ENCODE data around the gene SULF2. TPM values are rescaled to one million over a fixed set of nuclear protein-coding genes. Genes with fewer than 3 reads are reported as not detected.
A peak's percentile ranks its signal among the peaks of the same experiment; 100 is the strongest.

Gene SULF2
- total RNA-seq, 1 donor from 2014 or later, result 24.0 TPM

GRCh38 chr20:47821481-47822100, 36.3 kb upstream of the SULF2 start:
- Mint-ChIP-seq H3K27me3 (ENCODE audit: insufficient read depth, low read depth) (peaks cover 18% of the 10 kb centered on the region), H3K9me3 (no peaks in the 10 kb centered on the region), H3K4me1 (peaks cover 16% of the 10 kb centered on the region), H3K27ac (no peak overlapping the region), H3K4me3 (no peak overlapping the region), H3K36me3 (no peaks in the 10 kb centered on the region)
- Histone ChIP-seq H3K27ac (no peak overlapping the region), H3K9ac (no peak overlapping the region), H3K9me3 (ENCODE audit: low read depth) (no peaks in the 10 kb centered on the region), H3F3A (ENCODE audit: low read depth) (peaks cover 4% of the 10 kb centered on the region), H2AFZ (replicated peaks) (no peak overlapping the region), H3K27me3 (no peaks in the 10 kb centered on the region), H3K4me2 (no peak overlapping the region), H3K4me3 (no peak overlapping the region), H3K36me3 (no peaks in the 10 kb centered on the region), H4K20me1 (ENCODE audit: low read depth) (no peaks in the 10 kb centered on the region), H3K79me2 (ENCODE audit: low read depth) (no peaks in the 10 kb centered on the region), H3K4me1 (peaks cover 10% of the 10 kb centered on the region)
- no peak for TF ChIP-seq EZH2phosphoT487 (IDR thresholded peaks at IDR 0.05)
- no peak for TF ChIP-seq CTCF (IDR thresholded peaks at IDR 0.05)
- no peak for TF ChIP-seq EZH2 (IDR thresholded peaks at IDR 0.05)
- DNase-seq (ENCODE audit: low spot score), result no peak

- Mint-ChIP-seq H3K4me1 (peaks cover 16% of the 10 kb centered on the region), H3K36me3 (no peaks in the 10 kb centered on the region), H3K4me3 (no peak overlapping the region), H3K27me3 (ENCODE audit: insufficient read depth, low read depth) (peaks cover 19% of the 10 kb centered on the region), H3K9me3 (peaks cover 4% of the 10 kb centered on the region), H3K27ac (no peak overlapping the region)
- H3K9me3 ChIP-seq (ENCODE audit: low read depth), result no peaks in the 10 kb centered on the region
- DNase-seq (ENCODE audit: low spot score), result peak; percentile 66
- H3K27me3 ChIP-seq, result no peaks in the 10 kb centered on the region
- H4K20me1 ChIP-seq (ENCODE audit: low read depth), result no peaks in the 10 kb centered on the region
- peaks cover 10% of the 10 kb centered on the region for H3K4me1 ChIP-seq
- H3K79me2 ChIP-seq (ENCODE audit: low read depth), result no peaks in the 10 kb centered on the region
- no peak overlapping the region for H2AFZ ChIP-seq (replicated peaks)
- no peak overlapping the region for H3K27ac ChIP-seq
- peak overlapping the region; percentile 38 for H3K4me2 ChIP-seq
- H3K4me3 ChIP-seq, result no peak overlapping the region
- no peak overlapping the region for H3K9ac ChIP-seq
- peaks cover 4% of the 10 kb centered on the region for H3F3A ChIP-seq (ENCODE audit: low read depth)
- TF ChIP-seq CTCF (IDR thresholded peaks at IDR 0.05) (no peak), EZH2phosphoT487 (IDR thresholded peaks at IDR 0.05) (no peak), EZH2 (IDR thresholded peaks at IDR 0.05) (no peak)
- no peaks in the 10 kb centered on the region for H3K36me3 ChIP-seq
Observed at GRCh38 chr20:47818996-47819609, 33.8 kb upstream of the SULF2 start.

GRCh38 chr20:47818466-47818865, 33.2 kb upstream of the SULF2 start:
- Histone ChIP-seq H3F3A (ENCODE audit: low read depth) (peaks cover under 1% of the 10 kb centered on the region), H3K36me3 (no peaks in the 10 kb centered on the region), H3K79me2 (ENCODE audit: low read depth) (no peaks in the 10 kb centered on the region), H3K9ac (no peak overlapping the region), H3K4me2 (no peak overlapping the region), H4K20me1 (ENCODE audit: low read depth) (no peaks in the 10 kb centered on the region), H2AFZ (replicated peaks) (no peak overlapping the region), H3K9me3 (ENCODE audit: low read depth) (no peaks in the 10 kb centered on the region), H3K4me1 (peaks cover 10% of the 10 kb centered on the region), H3K27ac (no peak overlapping the region), H3K27me3 (no peaks in the 10 kb centered on the region), H3K4me3 (no peak overlapping the region)
- Mint-ChIP-seq H3K4me3 (no peak overlapping the region), H3K27ac (no peak overlapping the region), H3K9me3 (peaks cover 7% of the 10 kb centered on the region), H3K4me1 (peaks cover 16% of the 10 kb centered on the region), H3K36me3 (no peaks in the 10 kb centered on the region), H3K27me3 (ENCODE audit: insufficient read depth, low read depth) (peaks cover 18% of the 10 kb centered on the region)
- TF ChIP-seq CTCF (IDR thresholded peaks at IDR 0.05) (no peak), EZH2phosphoT487 (IDR thresholded peaks at IDR 0.05) (no peak), EZH2 (IDR thresholded peaks at IDR 0.05) (no peak)
- no peak for DNase-seq (ENCODE audit: low spot score)
